Endothelial cell of umbilical vein (primary cell): Measurements from ENCODE around the gene DMRT1.

Experiments
- CTCF ChIP-seq, 2 donors: IDR thresholded peaks; 1 replicate in 1 of 2; 2 replicates in 1 of 2; pipeline ENCODE4 v1.5.1; 2011; ENCODE audit warnings: low read length in 2 of 2, mild to moderate bottlenecking in 2 of 2, moderate library complexity in 2 of 2, control low read depth in 1 of 2, inconsistent platforms in 1 of 2, low read depth in 1 of 2; ENCODE audit not compliant: insufficient read depth in 1 of 2; ENCODE audit errors: extremely low read depth in 1 of 2
- FOS ChIP-seq: IDR thresholded peaks from 2 replicates; pipeline ENCODE4 v1.6.1; 2011; ENCODE audit warnings: mild to moderate bottlenecking, low read length, moderate library complexity, borderline replicate concordance; ENCODE audit not compliant: insufficient read depth
- POLR2A ChIP-seq: IDR thresholded peaks from 2 replicates; pipeline ENCODE4 v1.6.1; 2012; ENCODE audit warnings: low read depth, mild to moderate bottlenecking, control low read depth, low read length
- POLR2AphosphoS5 ChIP-seq: IDR thresholded peaks from 2 replicates; pipeline ENCODE4 v1.6.1; 2012; ENCODE audit warnings: low read depth, mild to moderate bottlenecking, control low read depth, low read length, moderate library complexity; ENCODE audit not compliant: insufficient read depth
- TF ChIP-seq, protein P1 (sequence below): IDR thresholded peaks from 2 replicates; pipeline ENCODE4 v1.6.1; 2011; ENCODE audit not compliant: insufficient read depth, insufficient read length

- TF ChIP-seq CTCF (IDR thresholded peaks at IDR 0.05; ENCODE audit: extremely low read depth in 1 of 2, insufficient read depth in 1 of 2, low read depth in 1 of 2, low read length in 2 of 2) (no peak), POLR2AphosphoS5 (no peak), FOS (no peak), POLR2A (no peak)
- TF ChIP-seq, protein P1, sequence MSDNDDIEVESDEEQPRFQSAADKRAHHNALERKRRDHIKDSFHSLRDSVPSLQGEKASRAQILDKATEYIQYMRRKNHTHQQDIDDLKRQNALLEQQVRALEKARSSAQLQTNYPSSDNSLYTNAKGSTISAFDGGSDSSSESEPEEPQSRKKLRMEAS = no peak
Observed at GRCh38 chr9:980640-981039, 139.1 kb downstream of the DMRT1 start.
